NCI-H2081 treated with DMSO at 0.1 percent for 48 hours (cell line): ENCODE results near the gene IL10RB.
"Not testable (repeated sequence)": the region's sequence is repeated elsewhere in the genome, so short reads cannot be mapped to it uniquely, and the experiment has no call there.

Experiments
- DNase-seq: peaks from one replicate; lab custom pipeline; 2025; lab: John Stamatoyannopoulos, UW

Gene IL10RB

DNA sequence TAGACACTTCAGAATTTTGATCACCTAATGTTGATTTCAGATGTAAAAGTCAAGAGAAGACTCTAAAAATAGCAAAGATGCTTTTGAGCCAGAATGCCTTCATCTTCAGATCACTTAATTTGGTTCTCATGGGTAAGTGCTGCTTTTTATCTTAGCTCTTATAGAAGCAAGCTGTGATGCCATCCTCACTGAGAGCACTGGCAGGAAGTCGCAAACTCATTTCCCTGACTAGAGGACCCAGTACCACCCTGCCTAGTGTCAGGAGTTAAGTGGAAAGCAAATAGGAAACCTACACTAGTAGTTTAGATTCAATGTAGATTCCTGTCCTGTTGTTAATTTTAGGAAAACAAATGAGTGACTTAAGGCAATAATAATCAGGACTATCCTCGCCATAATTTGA, 24.3 kb upstream of the IL10RB start:
- DNase-seq = no peak

DNA sequence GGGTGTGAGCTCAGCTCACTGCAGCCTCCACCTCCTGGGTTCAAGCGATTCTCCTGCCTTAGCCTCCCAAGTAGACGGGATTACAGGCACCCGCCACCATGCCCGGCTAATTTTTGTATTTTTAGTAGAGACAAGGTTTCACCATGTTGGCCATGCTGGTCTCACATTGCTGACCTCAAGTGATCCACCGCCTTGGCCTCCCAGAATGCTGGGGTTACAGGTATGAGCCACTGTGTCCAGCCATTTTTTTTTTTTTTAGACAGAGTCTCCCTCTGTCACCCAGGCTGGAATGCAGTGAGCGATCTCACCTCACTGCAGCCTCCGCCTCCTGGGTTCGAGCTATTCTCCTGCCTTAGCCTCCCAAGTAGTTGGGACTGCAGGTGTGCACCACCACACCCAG, 23.3 kb upstream of the IL10RB start:
- DNase-seq = not testable (repeated sequence)

DNA sequence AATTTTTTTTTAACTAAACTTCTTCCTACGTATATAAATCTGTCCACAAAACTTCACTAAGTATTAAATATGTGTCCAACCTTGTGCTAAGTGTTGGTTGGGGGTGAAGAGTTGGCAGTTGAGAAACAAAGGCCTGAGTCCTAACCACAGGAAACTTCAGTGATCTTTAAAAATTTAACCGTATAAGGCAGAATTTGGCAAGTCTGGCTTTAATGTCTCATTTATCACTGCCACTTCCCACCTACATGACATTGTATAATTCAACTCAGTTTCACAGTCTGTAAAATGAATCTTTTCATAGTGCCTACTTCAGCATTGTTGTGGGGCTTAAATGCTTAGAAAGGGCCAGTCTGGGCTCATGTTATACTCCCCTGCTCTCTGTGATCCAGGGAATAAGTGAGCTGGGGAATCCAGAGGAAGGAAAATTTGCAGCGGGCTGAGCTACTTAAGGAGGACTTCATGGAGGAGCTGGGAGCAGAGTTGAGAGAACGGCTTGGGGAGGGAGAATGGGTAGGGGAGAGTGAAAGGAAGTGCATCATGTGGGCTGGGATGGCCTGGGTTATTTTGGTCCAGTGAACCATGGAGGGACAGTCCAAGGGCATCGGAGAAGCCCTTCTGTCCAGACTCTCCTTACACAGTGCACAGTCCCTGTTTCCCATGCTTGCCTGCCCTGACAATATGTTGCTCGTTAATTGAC, 21.9 kb upstream of the IL10RB start:
- no peak for DNase-seq

DNA sequence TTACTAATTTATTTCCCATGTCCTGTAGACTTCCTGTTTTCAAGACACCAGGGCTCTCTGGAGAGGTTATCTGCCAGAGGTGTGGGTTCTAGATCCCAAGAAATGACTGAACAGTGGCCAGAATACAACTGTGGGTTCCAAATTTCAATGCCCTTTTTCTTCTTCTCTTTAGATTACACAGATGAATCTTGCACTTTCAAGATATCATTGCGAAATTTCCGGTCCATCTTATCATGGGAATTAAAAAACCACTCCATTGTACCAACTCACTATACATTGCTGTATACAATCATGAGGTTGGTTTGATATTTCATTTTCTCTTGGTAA, 21.4 kb upstream of the IL10RB start:
- no peak for DNase-seq

DNA sequence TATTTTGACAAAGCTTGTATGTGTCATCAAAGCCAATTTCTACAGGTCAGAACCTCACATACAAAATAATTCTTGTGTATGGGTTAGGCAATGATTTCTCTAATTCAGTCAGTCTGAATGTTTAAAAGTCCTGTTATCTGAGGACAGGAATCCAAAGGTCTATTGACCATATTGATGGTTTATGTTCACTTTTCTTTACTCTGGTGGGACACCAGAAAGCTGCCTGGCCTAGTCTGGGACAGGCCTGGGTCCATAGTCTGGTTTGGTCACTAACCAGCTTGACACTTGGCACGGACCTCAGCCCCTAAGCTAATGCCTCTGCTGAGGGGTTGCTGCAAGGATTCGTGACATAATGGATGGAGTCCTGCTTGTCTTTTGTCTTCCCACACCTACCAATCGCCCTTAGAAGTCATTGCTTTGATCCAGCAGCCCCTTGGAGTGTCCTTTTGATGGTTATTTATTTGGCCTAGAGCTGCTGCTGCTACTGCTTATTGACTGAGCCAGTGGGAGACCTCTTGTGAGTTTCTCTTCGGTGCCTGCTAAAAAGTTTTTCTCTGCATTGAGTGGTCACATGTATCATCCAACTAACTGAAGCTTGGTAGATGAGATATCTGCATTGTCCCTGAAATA, 20.8 kb upstream of the IL10RB start:
- DNase-seq = no peak

DNA sequence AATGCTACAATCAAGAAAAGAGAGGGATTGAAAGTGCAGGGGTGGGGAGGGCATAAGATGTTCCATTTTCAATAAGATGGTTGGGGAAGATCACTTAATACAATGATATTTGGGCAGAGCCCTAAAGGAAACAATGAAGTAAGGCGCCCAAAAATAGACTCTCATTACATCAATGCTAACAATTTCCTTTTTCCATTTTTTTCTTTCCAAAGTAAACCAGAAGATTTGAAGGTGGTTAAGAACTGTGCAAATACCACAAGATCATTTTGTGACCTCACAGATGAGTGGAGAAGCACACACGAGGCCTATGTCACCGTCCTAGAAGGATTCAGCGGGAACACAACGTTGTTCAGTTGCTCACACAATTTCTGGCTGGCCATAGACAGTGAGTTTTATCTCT, 19.7 kb upstream of the IL10RB start:
- DNase-seq = no peak

DNA sequence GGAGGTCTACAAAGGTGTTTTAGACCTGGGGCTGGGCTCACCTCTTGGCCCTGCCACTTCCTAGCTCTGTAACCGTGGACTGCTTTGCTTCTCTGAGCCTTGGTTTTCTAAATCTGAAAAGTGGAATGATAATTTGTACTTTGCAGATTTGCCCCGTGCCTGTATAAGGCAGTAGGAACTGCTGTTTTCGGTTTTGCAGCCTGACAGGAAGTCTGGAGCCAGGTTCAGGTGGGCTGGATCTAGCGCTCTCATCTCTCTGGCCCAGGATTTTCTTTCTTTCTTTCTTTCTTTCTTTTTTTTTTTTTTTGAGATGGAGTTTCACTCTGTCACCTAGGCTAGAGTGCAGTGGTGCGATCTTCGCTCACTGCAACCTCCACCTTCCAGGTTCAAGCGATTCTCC, 19.2 kb upstream of the IL10RB start:
- DNase-seq = no peak

DNA sequence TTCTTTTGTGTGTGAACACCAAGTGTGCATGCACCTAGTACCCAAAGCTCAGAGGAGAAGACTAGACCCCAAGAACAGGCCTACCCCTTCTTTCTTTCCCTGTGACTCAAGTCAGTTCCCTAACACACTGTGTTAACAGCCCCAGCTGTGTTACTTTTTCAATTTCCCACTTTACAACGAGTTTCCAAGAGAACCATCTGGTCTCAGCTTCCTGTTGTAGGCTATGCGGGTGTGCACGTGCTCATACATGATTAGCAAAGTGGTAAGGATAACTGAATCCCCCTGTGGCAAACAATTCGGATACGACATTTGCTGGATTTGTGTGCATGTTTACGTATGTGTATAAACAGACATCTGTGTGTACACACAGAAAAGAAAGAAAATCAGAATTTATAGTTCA, 18.6 kb upstream of the IL10RB start:
- no peak for DNase-seq

DNA sequence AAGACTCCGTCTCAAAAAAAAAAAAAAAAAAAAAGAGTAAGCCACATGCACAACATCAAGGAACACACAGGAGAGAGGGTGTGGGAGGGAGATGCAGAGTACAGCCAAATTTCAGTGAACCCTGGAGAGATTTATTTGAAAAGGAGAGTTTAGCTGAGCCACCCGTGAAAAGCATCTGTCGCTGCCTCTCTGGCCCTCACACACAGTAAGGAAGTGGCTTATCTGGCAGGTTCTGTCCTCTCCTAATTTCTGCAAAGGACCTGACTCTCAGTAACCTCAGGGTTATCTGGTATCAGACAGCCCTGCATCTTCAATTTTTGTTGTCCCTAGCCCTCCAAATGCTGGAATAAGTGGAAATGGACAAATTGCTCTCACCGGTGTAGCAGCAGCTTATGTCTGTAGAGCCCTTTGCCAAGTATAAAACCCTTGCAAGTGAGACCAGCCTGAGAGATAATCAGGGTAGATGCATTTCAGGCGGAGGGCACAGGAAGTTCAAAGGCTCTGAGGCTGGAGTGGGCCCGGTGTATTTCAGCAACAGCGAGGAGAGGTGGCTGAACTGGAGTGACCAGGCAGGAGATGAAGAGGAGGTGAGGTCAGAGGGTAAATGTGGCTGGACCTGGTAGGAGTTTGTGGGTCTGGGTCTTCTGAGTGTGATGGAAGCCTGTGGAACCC, 16.7 kb upstream of the IL10RB start:
- DNase-seq = no peak

DNA sequence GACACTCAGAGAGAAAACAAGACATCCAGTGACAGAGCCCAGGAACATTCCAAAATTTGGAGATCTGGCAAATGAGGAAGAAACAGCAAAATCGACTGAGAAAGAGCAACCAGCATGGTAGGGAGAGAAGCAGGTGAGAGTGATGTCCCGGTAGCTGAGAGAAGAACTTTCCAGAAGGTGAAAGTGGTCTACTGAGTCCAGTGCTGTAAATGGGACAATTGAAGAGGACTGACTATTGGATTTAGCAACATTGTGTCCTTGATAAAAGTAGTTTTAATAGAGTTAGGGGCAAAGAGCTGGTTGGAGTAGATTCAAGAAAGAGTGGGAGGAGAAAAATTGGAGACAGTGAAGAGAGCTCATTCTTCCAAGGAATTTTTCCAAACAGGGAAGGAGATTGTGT, 15.0 kb upstream of the IL10RB start:
- DNase-seq = no peak

DNA sequence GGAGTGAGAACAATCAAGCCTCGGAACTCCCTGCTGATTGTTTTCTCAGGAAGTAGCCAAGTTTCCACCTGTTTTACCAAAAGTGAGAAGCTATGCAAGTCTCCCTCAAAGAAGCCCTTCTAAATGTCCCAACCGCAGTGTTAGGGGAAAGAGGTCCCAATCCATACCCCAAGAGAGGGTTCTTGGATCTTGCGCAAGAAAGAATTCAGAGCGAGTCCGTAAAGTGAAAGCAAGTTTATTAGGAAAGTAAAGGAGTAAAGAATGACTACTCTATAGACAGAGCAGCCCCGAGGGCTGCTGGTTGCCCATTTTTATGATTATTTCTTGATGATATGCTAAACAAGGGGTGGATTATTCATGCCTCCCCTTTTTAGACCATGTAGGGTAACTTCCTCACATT, 12.8 kb upstream of the IL10RB start:
- DNase-seq = not testable (repeated sequence)

DNA sequence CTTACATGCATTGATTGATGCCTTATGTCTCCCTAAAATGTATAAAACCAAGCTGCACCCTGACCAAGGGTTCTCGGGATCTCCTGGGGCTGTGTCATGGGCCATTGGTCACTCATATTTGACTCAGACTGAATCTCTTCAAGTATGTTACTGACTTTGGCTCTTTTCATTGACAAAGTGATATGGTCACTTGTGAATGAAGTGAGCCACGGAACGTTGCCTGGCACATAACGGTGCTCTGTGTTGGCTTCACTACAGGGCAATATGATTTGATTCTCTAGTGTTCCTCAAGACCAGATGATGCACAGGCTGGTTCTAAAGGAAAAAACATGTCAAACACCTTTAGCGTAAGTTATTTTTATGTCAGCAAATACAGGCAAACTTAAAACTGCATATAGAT, 11.4 kb upstream of the IL10RB start:
- no peak for DNase-seq

DNA sequence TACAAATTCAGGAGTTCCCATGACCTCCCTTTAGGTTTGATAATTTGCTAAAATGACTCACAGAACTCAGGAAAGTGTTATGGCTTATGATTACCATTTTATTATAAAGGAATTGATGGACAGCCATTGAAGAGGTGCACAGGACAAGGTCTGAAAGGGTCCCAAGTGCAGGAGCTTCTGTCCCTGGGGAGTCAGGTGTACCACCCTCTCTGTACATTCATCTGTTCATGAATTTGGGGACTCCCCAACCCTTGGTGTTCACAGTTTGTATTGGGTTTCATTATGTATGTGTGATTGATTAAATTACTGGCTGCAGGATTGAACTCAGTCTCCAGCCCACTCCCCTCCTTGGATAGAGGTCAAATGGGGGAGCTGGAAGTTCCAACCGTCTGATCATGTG, 10.8 kb upstream of the IL10RB start:
- DNase-seq = no peak

DNA sequence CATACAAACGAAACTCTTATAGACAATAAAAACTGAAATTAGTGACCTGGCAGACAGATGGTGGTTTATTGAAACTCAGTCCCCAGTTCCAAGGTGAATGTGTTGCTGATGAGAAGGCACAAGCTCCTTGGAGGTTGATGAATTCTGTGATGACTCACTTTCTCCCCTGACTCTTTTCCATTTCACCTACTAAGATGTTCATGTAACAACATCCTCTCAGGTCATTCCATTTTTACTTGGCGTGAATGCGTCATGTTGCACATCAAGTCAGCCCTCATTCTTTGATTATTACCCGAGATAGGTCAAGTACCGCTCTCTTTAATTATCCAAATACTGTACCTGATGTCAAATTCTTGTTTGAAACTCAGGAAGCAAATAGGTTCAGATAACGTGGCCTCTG, 10.1 kb upstream of the IL10RB start:
- DNase-seq = no peak

DNA sequence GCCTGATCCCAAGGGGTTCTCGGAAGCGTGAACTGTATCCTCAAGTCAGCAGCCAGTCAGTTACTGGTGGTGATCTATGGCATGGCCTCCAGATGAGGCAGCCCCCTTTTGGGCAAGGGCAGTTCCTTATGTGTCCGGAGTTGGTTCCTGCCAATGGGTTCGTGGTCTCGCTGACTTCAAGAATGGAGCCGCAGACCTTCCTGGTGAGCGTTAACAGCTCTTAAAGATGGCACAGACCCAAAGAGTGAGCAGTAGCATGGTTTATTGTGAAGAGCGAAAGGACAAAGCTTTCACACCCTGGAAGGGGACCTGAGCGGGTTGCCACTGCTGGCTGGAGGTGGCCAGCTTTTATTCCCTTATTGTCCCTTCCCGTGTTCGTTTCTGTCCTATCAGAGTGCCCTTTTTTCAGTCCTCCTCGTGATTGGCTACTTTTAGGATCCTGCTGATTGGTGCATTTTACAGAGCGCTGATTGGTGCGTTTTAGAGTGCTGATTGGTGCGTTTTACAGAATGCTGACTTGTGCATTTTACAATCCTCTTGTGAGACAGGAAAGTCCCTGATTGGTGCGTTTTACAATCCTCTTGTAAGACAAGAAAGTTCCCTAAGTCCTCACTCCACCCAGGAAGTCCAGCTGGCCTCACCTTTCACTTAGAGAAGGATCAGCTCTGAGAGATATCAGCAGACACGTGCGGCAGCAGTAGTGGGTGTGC, 8.9 kb upstream of the IL10RB start:
- no peak for DNase-seq

DNA sequence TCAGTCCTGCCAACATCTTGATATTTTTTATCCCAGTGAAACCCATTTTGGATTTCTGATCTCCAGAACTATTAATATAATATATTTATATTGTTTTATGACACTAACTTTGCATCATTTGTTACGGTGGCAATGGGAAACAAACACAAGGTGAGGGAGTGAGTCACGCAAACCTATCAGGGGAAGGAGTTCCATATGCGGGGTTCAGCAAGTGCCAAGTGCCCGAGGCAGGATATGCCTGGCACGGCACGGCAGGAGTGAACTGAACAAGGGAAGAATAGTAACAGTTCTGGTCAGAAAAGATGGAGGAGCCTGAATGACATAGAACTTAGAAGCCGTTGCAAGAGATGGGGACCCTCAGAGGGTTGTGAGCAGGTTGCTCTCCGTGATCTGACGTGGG, 7.7 kb upstream of the IL10RB start:
- DNase-seq = no peak

DNA sequence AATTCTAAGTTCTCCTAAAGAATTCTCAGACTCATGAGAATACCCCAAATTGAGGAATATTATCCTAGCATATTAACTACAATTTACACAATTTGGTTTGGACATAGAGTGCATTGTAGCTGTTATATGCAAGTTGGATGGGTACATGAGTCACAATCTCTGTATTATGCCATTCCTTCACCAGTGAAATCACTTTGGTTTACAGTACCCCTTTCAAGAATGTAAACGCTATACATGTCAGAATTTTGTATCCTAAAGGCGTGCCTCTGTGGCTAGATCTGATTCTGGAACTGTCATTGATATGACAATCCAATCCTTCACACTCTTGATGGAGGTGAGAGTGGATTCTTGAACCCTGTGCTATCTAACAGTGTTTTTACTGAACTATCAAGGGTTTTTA, 6.7 kb upstream of the IL10RB start:
- DNase-seq = no peak

DNA sequence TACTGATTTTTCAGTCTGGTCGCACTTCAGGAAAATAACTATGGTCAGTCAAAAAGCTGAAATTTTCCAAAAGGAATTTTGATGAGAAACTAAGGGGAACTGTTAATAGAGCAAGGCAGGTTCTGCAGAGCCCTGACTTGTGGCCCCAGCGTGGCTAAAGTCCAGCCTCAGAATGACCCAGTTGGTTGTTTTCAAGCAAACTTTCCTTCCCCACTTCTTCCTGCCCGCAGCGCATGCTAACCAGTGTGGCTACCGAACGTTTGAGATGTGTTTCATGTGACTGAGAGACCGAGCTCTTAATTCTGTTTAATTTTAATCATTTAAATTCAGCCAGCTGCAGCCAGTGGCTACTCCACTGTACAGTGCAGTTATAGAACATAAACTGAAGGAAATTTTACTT, 6.2 kb upstream of the IL10RB start:
- no peak for DNase-seq

DNA sequence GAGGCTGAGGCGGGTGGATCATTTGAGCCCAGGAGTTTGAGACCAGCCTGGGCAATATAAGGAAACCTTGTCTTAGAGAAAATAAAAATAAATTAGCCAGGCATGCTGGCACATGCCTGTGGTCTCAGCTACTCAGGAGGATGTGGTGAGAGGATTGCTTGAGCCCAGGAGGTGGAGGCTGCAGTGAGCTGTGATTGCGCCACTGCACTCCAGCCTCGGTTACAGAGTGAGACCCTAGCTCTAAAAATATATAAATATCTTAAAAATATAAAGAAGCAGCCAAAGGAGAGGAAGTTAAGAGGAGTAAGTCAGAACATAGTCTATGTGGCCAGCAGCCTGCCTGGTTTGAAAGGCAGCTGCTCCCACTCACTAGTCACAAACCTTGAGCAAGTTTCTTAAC, 4.5 kb upstream of the IL10RB start:
- no peak for DNase-seq

DNA sequence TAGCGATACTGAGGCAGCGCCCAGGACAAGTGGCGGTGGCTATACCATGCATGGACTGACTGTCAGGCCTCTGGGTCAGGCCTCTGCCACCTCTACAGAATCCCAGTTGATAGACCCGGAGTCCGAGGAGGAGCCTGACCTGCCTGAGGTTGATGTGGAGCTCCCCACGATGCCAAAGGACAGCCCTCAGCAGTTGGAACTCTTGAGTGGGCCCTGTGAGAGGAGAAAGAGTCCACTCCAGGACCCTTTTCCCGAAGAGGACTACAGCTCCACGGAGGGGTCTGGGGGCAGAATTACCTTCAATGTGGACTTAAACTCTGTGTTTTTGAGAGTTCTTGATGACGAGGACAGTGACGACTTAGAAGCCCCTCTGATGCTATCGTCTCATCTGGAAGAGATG, 3.2 kb upstream of the IL10RB start:
- DNase-seq = no peak

DNA sequence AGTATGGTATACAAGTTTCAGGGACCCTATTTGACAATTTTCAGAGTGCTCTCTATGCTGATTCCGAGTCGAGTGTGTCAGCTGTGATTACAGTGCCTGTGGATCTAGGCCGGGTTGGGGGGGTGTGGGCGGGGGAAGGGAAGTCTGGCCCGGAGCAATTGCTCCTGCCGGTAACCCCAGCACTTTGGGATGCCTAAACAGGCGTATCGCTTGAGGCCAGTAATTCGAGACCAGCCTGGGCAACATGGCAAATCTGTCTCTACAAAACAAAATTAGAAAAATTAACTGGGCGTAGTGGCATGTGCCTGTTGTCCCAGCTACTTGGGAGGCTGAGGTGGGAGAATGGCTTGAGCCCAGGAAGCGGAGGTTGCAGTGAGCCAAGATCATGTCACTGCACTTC, 1.6 kb upstream of the IL10RB start:
- DNase-seq = no peak

DNA sequence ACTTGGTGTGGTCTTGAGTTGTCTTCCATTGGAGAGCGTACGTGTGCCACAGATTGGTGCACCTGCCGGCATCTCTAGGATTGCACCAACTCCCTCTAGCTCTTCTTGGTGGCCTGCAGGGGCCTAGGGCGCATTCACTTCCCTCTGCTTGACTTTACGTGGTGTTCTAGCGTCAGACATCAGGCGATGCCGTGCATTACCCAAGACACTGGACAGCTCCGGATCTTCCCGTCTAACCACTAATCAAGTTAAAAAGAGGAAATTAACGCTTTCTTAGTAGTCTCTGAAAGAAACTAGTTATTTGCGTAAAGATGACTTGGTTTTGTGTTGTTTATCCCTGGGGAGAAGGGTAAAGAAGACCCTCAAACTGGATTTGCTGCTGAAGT, 510 bp upstream of the IL10RB start:
- no peak for DNase-seq

DNA sequence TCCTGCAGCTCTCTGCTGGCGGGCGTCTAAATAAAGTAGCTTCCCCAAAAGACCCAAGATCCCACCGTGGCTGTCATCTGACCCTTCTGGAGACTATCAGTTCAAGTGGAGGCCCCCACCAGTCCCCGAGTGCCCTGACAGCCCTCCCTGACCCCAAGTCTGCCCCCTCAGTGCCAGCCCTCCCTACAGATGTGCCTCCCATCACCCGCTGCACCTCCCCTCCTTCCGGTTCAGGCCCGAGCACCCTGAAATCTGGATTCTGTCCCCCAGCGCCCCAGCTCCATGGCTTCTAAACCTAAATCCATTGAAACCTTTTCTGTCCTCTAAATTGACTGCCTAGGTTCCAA, 595 bp downstream of the IL10RB start:
- DNase-seq = no peak
